Fibroblast of lung (primary cell): ENCODE data around the gene RGS18. TPM values are rescaled to one million over a fixed set of nuclear protein-coding genes. Genes with fewer than 3 reads are reported as not detected.
"Not testable (repeated sequence)": the region's sequence is repeated elsewhere in the genome, so short reads cannot be mapped to it uniquely, and the experiment has no call there.

ENCODE experiments used
- DNase-seq, 2 donors: peaks; one replicate each; pipeline versions ENCODE4 v3.0.0 to v3.0.0-alpha.2; 2010; ENCODE audit warnings: low read depth in 2 of 2
- H2AFZ ChIP-seq: 2 replicates; pipeline ENCODE4 v1.5.1; 2012; ENCODE audit warnings: low read length, control low read depth, inconsistent platforms
- H3K27ac ChIP-seq: 2 replicates; pipeline ENCODE4 v1.5.1; 2011; ENCODE audit warnings: low read length, control low read depth; ENCODE audit not compliant: insufficient read depth
- H3K27me3 ChIP-seq: 2 replicates; pipeline ENCODE4 v1.5.1; 2011; ENCODE audit warnings: mild to moderate bottlenecking, low read length; ENCODE audit not compliant: control insufficient read depth, insufficient read depth
- H3K36me3 ChIP-seq: 2 replicates; pipeline ENCODE4 v1.5.1; 2011; ENCODE audit warnings: low read length; ENCODE audit not compliant: control insufficient read depth, insufficient read depth
- H3K4me1 ChIP-seq: 2 replicates; pipeline ENCODE4 v1.5.1; 2011; ENCODE audit warnings: low read length; ENCODE audit not compliant: control insufficient read depth, insufficient read depth; ENCODE audit errors: extremely low read depth
- H3K4me2 ChIP-seq: 2 replicates; pipeline ENCODE4 v1.5.1; 2011; ENCODE audit warnings: low read length, control low read depth; ENCODE audit not compliant: insufficient read depth; ENCODE audit errors: extremely low read depth
- H3K4me3 ChIP-seq, 4 experiments: fragments of 200-600 bp in 1 of 4; sonication (generic) in 1 of 4; replicated peaks in 1 of 4; 2 replicates each; pipeline ENCODE4 v1.5.1; 2011 to 2016; ENCODE audit warnings: low read length in 4 of 4, low read depth in 3 of 4, mild to moderate bottlenecking in 3 of 4, control low read depth in 2 of 4, inconsistent platforms in 1 of 4, mixed read lengths in 1 of 4; ENCODE audit not compliant: insufficient read depth in 1 of 4; ENCODE audit errors: control extremely low read depth in 1 of 4
- H3K79me2 ChIP-seq: 2 replicates; pipeline ENCODE4 v1.5.1; 2012; ENCODE audit warnings: mild to moderate bottlenecking, low read length, inconsistent platforms; ENCODE audit not compliant: control insufficient read depth, insufficient read depth
- H3K9ac ChIP-seq: 2 replicates; pipeline ENCODE4 v1.5.1; 2011; ENCODE audit warnings: mild to moderate bottlenecking, low read length, control low read depth; ENCODE audit not compliant: insufficient read depth
- H3K9me3 ChIP-seq: 2 replicates; pipeline ENCODE4 v1.5.1; 2012; ENCODE audit warnings: low read depth, low read length; ENCODE audit not compliant: control insufficient read depth, insufficient read depth
- H4K20me1 ChIP-seq: 2 replicates; pipeline ENCODE4 v1.5.1; 2011; ENCODE audit warnings: low read length; ENCODE audit not compliant: control insufficient read depth, insufficient read depth; ENCODE audit errors: extremely low read depth
- EZH2 ChIP-seq: IDR thresholded peaks from 2 replicates; pipeline ENCODE4 v1.5.1; 2012; ENCODE audit warnings: low read length, control low read depth, mild to moderate bottlenecking; ENCODE audit errors: missing control alignments
- polyA plus RNA-seq, 2 donors: library from polyadenylated mRNA; depleted of rRNA in 1 of 2; stranded (reverse) in 1 of 2; unstranded in 1 of 2; fragments of >200 nt; gene quantifications; 2 replicates each; pipeline ENCODE4 v1.2.1, GENCODE V29; 2011 to 2012; ENCODE audit warnings: missing spikeins in 1 of 2
- total RNA-seq: library from RNA; depleted of rRNA; stranded (reverse); fragments of >200 nt; gene quantifications from 2 replicates; pipeline ENCODE4 v1.2.1, GENCODE V29; 2014
- TF ChIP-seq, protein P1 (sequence below), 2 donors: IDR thresholded peaks in 1 of 2; conservative IDR thresholded peaks in 1 of 2; 1 replicate in 1 of 2; 2 replicates in 1 of 2; pipeline ENCODE4 v1.5.1; 2011 to 2012; ENCODE audit warnings: low read length in 2 of 2, control low read depth in 1 of 2, inconsistent platforms in 1 of 2, low read depth in 1 of 2, mild to moderate bottlenecking in 1 of 2

The RGS18 gene
- total and polyA plus RNA-seq, 2 donors (not counting 1 experiment from before 2014, with no cell fraction given) = 0.17 TPM; not detected in 1

DNA sequence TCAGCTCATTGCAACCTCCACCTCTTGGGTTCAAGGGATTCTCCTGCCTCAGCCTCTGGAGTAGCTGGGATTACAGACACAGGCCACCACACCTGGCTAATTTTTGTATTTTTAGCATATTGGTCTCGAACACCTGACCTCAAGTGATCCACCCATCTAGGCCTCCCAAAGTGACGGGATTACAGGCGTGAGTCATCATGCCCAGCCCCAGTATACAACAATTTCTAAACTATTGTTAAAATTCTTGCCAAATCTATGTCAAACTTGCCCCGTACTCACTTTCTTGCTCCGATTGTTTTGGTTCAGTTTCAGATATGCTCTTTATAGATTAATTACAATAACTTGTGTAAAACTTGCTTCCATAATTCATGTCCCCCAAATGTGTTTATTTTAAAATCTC is 4.1 kb downstream of the RGS18 start:
- H3K9me3 ChIP-seq = no peaks in the 10 kb centered on the region
- DNase-seq = no peak
- H3K27ac ChIP-seq = no peak overlapping the region
- H4K20me1 ChIP-seq = no peaks in the 10 kb centered on the region
- H3K79me2 ChIP-seq = no peaks in the 10 kb centered on the region
- H3K4me2 ChIP-seq = no peak overlapping the region
- H3K36me3 ChIP-seq = no peaks in the 10 kb centered on the region
- no peak for TF ChIP-seq EZH2
- TF ChIP-seq, protein P1, sequence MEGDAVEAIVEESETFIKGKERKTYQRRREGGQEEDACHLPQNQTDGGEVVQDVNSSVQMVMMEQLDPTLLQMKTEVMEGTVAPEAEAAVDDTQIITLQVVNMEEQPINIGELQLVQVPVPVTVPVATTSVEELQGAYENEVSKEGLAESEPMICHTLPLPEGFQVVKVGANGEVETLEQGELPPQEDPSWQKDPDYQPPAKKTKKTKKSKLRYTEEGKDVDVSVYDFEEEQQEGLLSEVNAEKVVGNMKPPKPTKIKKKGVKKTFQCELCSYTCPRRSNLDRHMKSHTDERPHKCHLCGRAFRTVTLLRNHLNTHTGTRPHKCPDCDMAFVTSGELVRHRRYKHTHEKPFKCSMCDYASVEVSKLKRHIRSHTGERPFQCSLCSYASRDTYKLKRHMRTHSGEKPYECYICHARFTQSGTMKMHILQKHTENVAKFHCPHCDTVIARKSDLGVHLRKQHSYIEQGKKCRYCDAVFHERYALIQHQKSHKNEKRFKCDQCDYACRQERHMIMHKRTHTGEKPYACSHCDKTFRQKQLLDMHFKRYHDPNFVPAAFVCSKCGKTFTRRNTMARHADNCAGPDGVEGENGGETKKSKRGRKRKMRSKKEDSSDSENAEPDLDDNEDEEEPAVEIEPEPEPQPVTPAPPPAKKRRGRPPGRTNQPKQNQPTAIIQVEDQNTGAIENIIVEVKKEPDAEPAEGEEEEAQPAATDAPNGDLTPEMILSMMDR (conservative IDR thresholded peaks at IDR 0.05 in 1 of 2, IDR thresholded peaks at IDR 0.05 in 1 of 2; ENCODE audit: low read depth in 1 of 2, low read length in 2 of 2) = no peak
- no peaks in the 10 kb centered on the region for H3K4me1 ChIP-seq
- H3K27me3 ChIP-seq = no peaks in the 10 kb centered on the region
- H2AFZ ChIP-seq = no peak overlapping the region
- H3K9ac ChIP-seq = no peak overlapping the region
- H3K4me3 ChIP-seq = no peak overlapping the region

DNA sequence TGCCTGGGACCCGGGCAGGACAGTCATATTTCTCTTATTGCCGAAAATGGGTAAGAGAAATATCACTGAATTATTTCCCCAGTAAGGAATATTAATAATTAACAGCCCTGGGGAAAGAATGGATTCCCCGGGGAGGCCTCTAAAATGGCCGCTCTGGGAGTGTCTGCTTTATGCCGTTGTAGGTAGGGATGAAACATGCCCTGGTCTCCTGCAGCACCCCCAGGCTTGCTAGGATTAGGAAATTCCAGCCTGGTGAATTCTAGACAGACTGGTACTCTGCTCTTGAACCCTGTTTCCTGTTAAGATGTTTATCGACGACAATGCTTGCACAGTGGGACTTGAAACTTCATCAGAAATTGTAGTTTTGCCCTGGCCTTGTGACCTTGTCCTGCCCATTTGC is 6.7 kb downstream of the RGS18 start:
- H3K9ac ChIP-seq, DNase-seq, H3K9me3 ChIP-seq, H3K4me2 ChIP-seq, H3K27me3 ChIP-seq, H3K79me2 ChIP-seq, H3K4me1 ChIP-seq, H4K20me1 ChIP-seq, H3K4me3 ChIP-seq, H3K27ac ChIP-seq, H3K36me3 ChIP-seq, H2AFZ ChIP-seq: not testable (repeated sequence)

DNA sequence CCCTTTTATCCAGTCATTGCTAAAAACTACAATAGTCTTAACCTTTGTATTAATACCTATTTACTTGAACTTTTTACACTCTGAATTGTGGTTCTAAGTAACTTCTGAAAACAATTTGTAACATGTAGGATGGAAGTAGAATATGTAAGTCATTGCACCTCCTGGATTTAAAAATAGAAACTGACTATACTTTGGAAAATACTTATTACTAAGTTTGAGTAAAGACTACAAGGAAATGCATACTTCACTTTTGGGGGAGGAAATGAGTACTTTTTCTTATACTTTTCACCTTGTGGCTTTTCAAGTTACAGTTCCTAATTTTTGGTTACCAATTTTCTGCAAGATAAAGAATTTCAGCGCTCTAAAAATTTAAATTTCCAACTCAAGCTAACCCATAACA is 8.7 kb downstream of the RGS18 start:
- no peaks in the 10 kb centered on the region for H3K36me3 ChIP-seq
- H4K20me1 ChIP-seq = no peaks in the 10 kb centered on the region
- DNase-seq = no peak
- TF ChIP-seq EZH2 = no peak
- TF ChIP-seq, protein P1 (conservative IDR thresholded peaks at IDR 0.05 in 1 of 2, IDR thresholded peaks at IDR 0.05 in 1 of 2; ENCODE audit: low read depth in 1 of 2, low read length in 2 of 2) = no peak
- no peak overlapping the region for H3K27ac ChIP-seq
- no peak overlapping the region for H2AFZ ChIP-seq
- no peak overlapping the region for H3K9ac ChIP-seq
- H3K27me3 ChIP-seq = no peaks in the 10 kb centered on the region
- H3K4me2 ChIP-seq = no peak overlapping the region
- no peaks in the 10 kb centered on the region for H3K9me3 ChIP-seq
- H3K79me2 ChIP-seq = no peaks in the 10 kb centered on the region
- no peak overlapping the region for H3K4me3 ChIP-seq
- H3K4me1 ChIP-seq = no peaks in the 10 kb centered on the region
